Astrocyte (in vitro differentiated cells and primary cell): Measurements from ENCODE around the gene PEX5L. TPM values are rescaled to one million over a fixed set of nuclear protein-coding genes. Genes with fewer than 3 reads are reported as not detected.

Source experiments
- DNase-seq: peaks from one replicate; pipeline ENCODE4 v3.0.0-alpha.2; 2010; ENCODE audit warnings: low read depth
- FAIRE-seq: peaks from 2 replicates; lab custom pipeline; 2011; peaks lifted over from hg19 to GRCh38; lab: Jason Lieb, UNC
- H2AFZ ChIP-seq: 2 replicates; pipeline ENCODE4 v1.6.0; 2012; ENCODE audit warnings: low read depth, low read length, inconsistent platforms
- H3K27ac ChIP-seq: 2 replicates; pipeline ENCODE4 v1.5.1; 2011; ENCODE audit warnings: low read depth, low read length, inconsistent platforms
- H3K27me3 ChIP-seq: 2 replicates; pipeline ENCODE4 v1.6.0; 2011; ENCODE audit warnings: low read length, inconsistent platforms; ENCODE audit not compliant: insufficient read depth
- H3K36me3 ChIP-seq: 2 replicates; pipeline ENCODE4 v1.5.1; 2011; ENCODE audit warnings: low read length, inconsistent platforms; ENCODE audit not compliant: insufficient read depth
- H3K4me1 ChIP-seq: 2 replicates; pipeline ENCODE4 v1.5.1; 2011; ENCODE audit warnings: low read length, inconsistent platforms; ENCODE audit not compliant: insufficient read depth
- H3K4me2 ChIP-seq: 2 replicates; pipeline ENCODE4 v1.6.0; 2012; ENCODE audit warnings: low read length, inconsistent platforms
- H3K4me3 ChIP-seq: 2 replicates; pipeline ENCODE4 v1.5.1; 2011; ENCODE audit warnings: low read depth, mild to moderate bottlenecking, low read length, inconsistent platforms; ENCODE audit not compliant: insufficient read depth
- H3K79me2 ChIP-seq: 2 replicates; pipeline ENCODE4 v1.6.0; 2012; ENCODE audit warnings: mild to moderate bottlenecking, low read length, inconsistent platforms; ENCODE audit not compliant: insufficient read depth
- H3K9ac ChIP-seq: 2 replicates; pipeline ENCODE4 v1.6.0; 2012; ENCODE audit warnings: mild to moderate bottlenecking, low read length, inconsistent platforms
- H3K9me3 ChIP-seq: 2 replicates; pipeline ENCODE4 v1.5.1; 2012; ENCODE audit warnings: low read depth, mild to moderate bottlenecking, low read length, inconsistent platforms; ENCODE audit not compliant: insufficient read depth
- H4K20me1 ChIP-seq: 2 replicates; pipeline ENCODE4 v1.6.0; 2012; ENCODE audit warnings: low read length, inconsistent platforms; ENCODE audit not compliant: insufficient read depth
- H3K27ac Mint-ChIP-seq: one replicate; pipeline ENCODE4 v1.8.0; 2021; ENCODE audit warnings: mild to moderate bottlenecking, mixed read lengths; ENCODE audit not compliant: unreplicated experiment
- H3K27me3 Mint-ChIP-seq: one replicate; pipeline ENCODE4 v1.8.0; 2021; ENCODE audit warnings: low read depth, mixed read lengths; ENCODE audit not compliant: unreplicated experiment
- H3K36me3 Mint-ChIP-seq: one replicate; pipeline ENCODE4 v1.8.0; 2021; ENCODE audit warnings: low read depth, mixed read lengths; ENCODE audit not compliant: unreplicated experiment
- H3K4me1 Mint-ChIP-seq: one replicate; pipeline ENCODE4 v1.8.0; 2021; ENCODE audit warnings: low read depth, mixed read lengths; ENCODE audit not compliant: unreplicated experiment
- H3K4me3 Mint-ChIP-seq: one replicate; pipeline ENCODE4 v1.8.0; 2021; ENCODE audit warnings: mild to moderate bottlenecking, moderate library complexity, mixed read lengths; ENCODE audit not compliant: unreplicated experiment
- H3K9me3 Mint-ChIP-seq: one replicate; pipeline ENCODE4 v1.8.0; 2021; ENCODE audit warnings: mild to moderate bottlenecking, mixed read lengths; ENCODE audit not compliant: unreplicated experiment
- CTCF ChIP-seq: IDR thresholded peaks from 2 replicates; pipeline ENCODE4 v1.5.1; 2011; ENCODE audit warnings: low read depth, mild to moderate bottlenecking, inconsistent platforms, low read length, moderate library complexity; ENCODE audit not compliant: insufficient read depth
- EZH2 ChIP-seq: IDR thresholded peaks from 2 replicates; pipeline ENCODE4 v1.6.1; 2012; ENCODE audit warnings: mild to moderate bottlenecking, low read length, inconsistent platforms; ENCODE audit not compliant: insufficient read depth
- total RNA-seq: library from RNA; stranded (reverse); gene quantifications from 2 replicates; pipeline ENCODE4 v1.2.1, GENCODE V29; 2021

The PEX5L gene
- total RNA-seq, 1 donor from 2014 or later = 0.43 TPM

DNA sequence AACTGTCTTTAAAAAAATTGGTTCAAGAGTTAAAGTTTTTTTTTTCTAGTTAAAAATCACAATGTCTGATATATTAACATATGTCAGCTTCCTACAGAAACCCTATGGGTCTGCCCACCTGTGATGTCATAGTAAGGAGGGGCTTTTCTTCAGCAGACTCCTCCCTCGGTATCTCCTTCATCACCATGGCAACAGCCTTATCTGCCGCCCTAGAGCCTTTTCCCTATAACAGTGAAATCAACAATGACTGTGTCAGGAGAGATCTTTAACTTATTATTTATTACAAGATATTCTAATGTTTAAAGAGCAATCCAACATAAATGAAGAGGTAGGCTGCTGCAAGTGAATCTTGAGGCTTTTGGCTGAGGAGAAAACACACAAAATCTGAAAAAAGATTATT, 138.7 kb downstream of the PEX5L start:
- Histone ChIP-seq H3K9ac (no peak overlapping the region), H3K27ac (no peak overlapping the region), H3K79me2 (no peaks in the 10 kb centered on the region), H3K27me3 (peaks cover 6% of the 10 kb centered on the region), H3K4me1 (no peaks in the 10 kb centered on the region), H3K4me2 (no peak overlapping the region), H2AFZ (no peak overlapping the region), H3K9me3 (no peaks in the 10 kb centered on the region), H4K20me1 (no peaks in the 10 kb centered on the region), H3K36me3 (no peaks in the 10 kb centered on the region), H3K4me3 (no peak overlapping the region)
- Mint-ChIP-seq H3K9me3 (no peaks in the 10 kb centered on the region), H3K4me3 (no peak overlapping the region), H3K4me1 (no peaks in the 10 kb centered on the region), H3K27me3 (no peaks in the 10 kb centered on the region), H3K27ac (no peak overlapping the region), H3K36me3 (no peaks in the 10 kb centered on the region)
- DNase-seq = peak; percentile 42
- FAIRE-seq = no peak
- TF ChIP-seq EZH2 (no peak), CTCF (no peak)

DNA sequence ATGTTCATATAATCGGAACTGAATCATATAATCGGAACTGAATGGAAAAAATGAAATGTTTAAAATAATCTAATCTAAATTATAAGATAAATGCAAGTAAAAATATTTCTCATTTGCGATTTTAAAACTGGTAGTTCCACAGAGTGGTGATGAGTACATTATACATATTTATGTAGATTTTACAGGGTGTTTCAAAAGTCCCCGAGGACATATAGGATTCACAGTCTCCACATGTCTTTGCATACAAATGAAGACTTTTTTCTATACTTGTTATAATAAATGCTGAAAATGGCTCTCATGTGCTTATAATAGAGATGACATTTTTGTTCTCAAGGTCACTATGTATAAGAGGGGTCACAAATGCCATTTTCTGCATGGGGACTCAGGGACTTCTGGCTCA, 139.5 kb downstream of the PEX5L start:
- H3K27me3 Mint-ChIP-seq = no peaks in the 10 kb centered on the region
- Histone ChIP-seq H3K9ac (no peak overlapping the region), H3K9me3 (no peaks in the 10 kb centered on the region), H3K4me3 (no peak overlapping the region), H3K4me2 (no peak overlapping the region), H3K36me3 (no peaks in the 10 kb centered on the region), H4K20me1 (no peaks in the 10 kb centered on the region), H3K27me3 (peaks cover 6% of the 10 kb centered on the region), H3K4me1 (no peaks in the 10 kb centered on the region), H2AFZ (no peak overlapping the region), H3K79me2 (no peaks in the 10 kb centered on the region), H3K27ac (no peak overlapping the region)
- TF ChIP-seq CTCF (no peak), EZH2 (no peak)
- FAIRE-seq = no peak
- no peak for DNase-seq
- no peak overlapping the region for H3K4me3 Mint-ChIP-seq
- no peaks in the 10 kb centered on the region for H3K4me1 Mint-ChIP-seq
- no peaks in the 10 kb centered on the region for H3K36me3 Mint-ChIP-seq
- no peak overlapping the region for H3K27ac Mint-ChIP-seq
- H3K9me3 Mint-ChIP-seq = no peaks in the 10 kb centered on the region

GRCh38 chr3:179896507-179896906, 140.2 kb downstream of the PEX5L start:
- no peak for FAIRE-seq

More at GRCh38 chr3:179896507-179896906, 140.2 kb downstream of the PEX5L start:
- Histone ChIP-seq H3K9me3 (no peaks in the 10 kb centered on the region), H3K4me3 (no peak overlapping the region), H3K36me3 (no peaks in the 10 kb centered on the region), H3K79me2 (no peaks in the 10 kb centered on the region), H3K4me1 (no peaks in the 10 kb centered on the region), H3K9ac (no peak overlapping the region), H3K27me3 (peaks cover 6% of the 10 kb centered on the region), H2AFZ (no peak overlapping the region), H4K20me1 (no peaks in the 10 kb centered on the region), H3K27ac (no peak overlapping the region), H3K4me2 (no peak overlapping the region)
- no peaks in the 10 kb centered on the region for H3K27me3 Mint-ChIP-seq
- H3K36me3 Mint-ChIP-seq = no peaks in the 10 kb centered on the region
- H3K27ac Mint-ChIP-seq = no peak overlapping the region
- H3K4me3 Mint-ChIP-seq = no peak overlapping the region
- DNase-seq = no peak
- no peaks in the 10 kb centered on the region for H3K9me3 Mint-ChIP-seq
- no peak for TF ChIP-seq CTCF
- TF ChIP-seq EZH2 = no peak
- no peaks in the 10 kb centered on the region for H3K4me1 Mint-ChIP-seq
